SKM-1 (cell line): Measurements from ENCODE around the gene CLEC5A.
"Not testable (repeated sequence)": the region's sequence is repeated elsewhere in the genome, so short reads cannot be mapped to it uniquely, and the experiment has no call there.

Experiments used
- DNase-seq: peaks from one replicate; lab custom pipeline; 2025; ENCODE audit not compliant: unreplicated experiment; lab: John Stamatoyannopoulos, UW

Gene CLEC5A

DNA sequence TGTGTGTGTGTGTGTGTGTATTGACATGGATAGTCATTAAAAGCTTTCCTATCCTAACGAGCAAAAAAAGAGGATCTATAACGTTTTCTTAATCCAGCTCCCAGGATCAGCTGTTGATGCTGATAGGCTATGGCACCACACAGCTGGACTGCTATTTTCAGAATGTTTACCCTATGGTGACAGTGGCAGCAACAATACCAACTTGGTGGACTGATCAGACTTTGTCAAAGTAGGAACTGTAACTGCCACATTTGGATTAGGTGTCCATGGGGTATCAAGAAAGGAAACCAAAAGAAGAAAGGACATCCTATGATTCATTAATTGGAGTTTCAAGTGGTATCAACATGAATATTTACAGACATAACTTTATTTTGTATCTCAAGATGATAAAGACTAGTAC lies 2.7 kb upstream of the CLEC5A start:
- no peak for DNase-seq

DNA sequence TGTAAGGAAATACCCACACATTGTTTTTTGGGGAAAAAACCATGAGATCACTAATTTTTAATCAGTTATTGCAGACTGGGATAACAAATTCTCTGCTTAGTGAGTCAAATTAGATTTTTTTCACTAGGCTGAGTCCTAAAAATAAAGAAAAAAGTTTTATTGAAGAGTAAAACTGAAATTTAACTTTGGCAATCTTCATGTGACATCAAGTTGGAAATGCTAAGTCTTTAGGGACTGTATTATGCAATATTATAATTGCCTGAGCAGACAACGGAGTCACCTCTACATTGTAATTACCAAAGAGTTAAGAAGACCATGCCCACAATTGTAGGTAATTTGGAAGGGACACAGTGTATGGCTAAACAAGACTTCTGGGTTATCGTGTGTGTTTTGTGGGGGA lies 2.2 kb upstream of the CLEC5A start:
- DNase-seq = no peak

DNA sequence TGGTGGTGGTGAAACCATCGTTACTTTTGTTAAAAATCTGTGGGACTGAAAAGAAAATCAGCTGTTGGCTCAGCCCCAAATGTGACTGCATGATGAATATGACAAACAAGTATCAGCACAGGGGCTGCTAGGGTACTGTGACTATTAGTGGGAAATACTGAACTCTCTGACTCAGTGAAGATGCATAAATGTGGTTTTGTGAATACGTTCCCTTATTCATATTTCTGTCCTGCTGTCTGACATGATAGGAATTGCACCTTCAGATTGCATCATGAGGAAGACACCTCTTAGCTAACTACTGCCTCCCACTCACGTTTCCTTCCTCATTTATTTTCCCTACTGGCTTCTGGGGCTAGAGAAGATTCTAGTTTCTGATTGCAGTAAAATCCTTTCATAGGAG lies 1.4 kb downstream of the CLEC5A start:
- peak; percentile 89 for DNase-seq

DNA sequence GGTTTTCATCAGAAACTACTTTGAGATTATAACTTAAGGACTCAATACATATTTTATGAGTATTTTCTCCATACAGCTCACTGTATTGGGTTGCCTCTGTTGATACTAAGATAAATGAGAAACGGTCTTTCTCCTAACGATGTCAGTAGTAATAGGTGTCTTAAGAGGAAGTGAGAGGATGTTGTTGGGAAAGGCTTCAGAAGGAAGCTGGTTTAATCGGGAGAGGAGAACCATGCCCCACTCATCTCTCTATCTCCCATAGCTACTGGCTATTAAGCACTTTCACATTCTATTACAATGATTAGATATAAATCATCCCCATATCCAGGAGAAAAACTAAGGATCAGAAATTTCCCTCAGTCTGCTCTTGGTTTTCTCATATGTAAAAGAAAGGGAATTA lies 2.0 kb downstream of the CLEC5A start:
- peak; percentile 33 for DNase-seq

DNA sequence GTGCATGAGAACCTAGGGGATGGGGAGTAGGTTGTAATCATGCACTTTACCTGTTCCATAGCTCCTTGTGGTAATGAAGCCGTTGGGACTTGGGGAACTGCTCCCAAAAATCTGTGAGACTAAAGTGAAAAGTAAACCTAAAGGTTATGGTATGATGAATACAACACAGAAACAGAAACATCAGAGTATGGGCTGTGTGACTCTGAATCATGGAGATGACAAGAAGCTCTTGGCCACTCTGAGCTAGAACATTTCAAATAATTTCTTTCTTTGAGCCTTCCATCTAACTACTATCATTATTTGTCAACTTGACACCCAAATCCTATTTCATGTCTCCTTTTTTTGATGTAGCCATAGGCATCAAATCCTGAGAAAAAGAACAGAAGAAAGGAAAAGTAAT lies 2.9 kb downstream of the CLEC5A start:
- no peak for DNase-seq

DNA sequence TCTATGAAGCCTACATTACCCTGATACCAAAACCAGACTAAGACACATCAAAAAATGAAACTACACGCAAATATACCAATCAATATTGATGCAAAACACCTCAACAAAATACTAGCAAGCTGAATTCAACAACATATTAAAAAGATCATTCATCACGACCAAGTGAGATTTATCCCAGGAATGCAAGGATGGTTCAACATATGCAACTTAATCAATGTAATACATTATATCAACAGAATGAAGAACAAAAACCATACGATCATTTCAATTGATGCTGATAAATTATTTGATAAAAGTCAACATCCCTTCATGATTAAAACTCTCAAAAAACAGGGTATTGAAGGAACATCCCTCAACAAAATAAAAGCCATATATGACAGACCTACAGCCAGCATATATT lies 5.7 kb downstream of the CLEC5A start:
- DNase-seq = no peak

DNA sequence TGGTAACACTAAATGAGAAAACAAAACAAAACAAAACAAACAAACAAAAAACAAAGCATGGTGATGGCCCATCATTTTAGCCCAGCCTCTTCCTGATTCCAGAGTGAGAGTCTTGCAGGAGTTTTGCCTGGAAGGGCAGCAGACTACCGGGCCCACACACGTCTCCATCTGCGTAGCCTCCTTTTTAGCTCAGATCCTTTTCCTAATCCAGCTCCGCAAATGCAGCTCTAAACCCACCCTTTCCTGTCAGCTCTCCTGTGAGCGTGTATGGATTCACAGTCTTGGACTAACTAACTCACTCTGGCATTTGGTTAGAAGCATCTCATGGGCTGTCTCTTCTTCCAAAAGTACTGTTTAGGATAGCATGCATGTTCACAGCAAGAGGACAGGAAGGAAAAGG lies 16.6 kb downstream of the CLEC5A start:
- DNase-seq = no peak

DNA sequence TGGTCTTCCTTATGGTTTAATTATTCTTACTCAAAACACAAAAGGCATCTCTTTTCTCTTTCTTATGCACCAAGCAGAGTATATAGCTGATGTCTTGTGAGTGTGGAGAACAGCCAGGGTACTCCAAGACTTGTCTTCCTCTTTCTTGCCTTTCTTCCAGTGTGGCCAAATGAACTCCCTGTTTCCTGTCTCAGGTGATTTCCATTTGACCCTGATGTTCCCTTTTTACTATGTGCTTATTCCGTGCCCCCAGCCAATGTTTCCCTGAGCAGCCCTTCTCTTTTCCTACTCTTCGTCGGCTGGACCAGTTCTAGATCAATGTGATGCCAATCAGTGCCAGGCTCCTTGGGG lies 18.0 kb downstream of the CLEC5A start:
- no peak for DNase-seq

DNA sequence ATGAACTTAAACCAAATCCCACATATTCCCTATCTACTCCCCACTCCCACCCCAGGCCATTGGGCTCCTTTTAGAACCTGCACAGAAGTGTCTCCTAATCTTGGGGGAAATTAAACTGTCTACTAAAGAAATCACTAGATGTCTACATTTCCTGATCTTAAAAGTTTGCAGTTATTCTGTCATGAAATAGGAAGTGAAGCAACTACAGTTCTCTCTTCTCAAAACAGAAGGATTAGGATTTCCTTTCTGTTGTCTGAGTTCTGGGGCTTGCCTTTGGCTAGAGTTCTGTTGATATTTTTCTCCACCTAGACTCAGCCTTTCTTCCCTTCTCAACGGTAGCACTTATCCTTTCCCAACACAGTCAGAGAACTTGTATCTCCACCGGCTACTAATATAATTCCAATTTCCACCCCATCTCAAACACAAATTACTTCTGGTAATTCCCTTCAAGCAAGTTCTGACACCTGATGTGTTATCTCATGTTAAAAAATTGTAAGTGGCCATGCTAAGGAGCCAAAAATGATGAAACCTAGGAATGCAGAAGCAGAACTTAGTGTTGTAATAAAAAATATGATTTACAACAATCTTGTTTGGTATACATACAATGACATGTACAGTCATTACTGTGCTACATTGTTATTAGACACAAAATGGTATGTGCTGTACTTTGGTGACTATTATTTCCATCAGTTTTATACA lies 18.5 kb downstream of the CLEC5A start:
- DNase-seq = peak; percentile 70

DNA sequence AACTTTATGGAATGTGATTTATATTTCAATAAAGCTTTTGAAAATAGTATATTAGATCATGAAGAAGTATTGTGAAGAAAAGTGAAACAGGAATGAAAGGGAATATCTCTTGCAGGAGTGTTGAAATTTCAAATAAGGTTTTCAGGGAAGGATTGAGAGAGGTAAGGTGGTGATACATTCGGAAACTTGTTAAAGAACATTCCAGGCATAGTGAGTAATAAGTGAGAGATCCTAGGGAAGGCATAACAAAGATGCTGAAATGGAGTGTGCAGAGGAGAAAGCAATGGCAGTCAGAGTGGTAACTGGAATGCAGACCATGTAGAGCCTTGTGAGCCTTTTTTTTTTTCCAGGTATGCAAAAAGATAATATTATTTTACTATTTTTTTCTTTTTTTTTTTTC lies 26.5 kb downstream of the CLEC5A start:
- DNase-seq = no peak

DNA sequence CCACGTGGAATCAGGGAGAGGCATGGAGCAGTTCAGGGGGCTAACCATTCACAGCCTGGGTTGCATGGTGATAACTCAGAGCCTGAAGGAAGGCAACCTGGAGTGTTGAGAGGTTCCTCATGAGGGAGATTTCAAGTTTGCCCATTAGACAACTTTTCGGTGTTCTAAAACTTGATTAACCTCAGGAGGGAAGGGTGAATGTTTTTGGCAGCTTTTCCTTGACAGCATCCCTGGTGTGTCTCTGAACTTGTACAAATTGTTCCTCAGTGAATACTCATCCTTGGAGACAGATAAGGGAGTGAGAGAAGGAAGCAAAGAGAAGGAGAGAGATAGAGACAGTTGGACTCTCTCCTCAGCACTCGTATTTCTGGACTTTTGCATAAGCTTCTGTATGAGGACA lies 30.7 kb downstream of the CLEC5A start, which contains the start of gene OR9A4:
Gene OR9A4 (plus strand): TSS at position 301 of the 400 bp plus-strand sequence. CDS start 2,477 bp downstream, outside the sequence.
- no peak for DNase-seq

DNA sequence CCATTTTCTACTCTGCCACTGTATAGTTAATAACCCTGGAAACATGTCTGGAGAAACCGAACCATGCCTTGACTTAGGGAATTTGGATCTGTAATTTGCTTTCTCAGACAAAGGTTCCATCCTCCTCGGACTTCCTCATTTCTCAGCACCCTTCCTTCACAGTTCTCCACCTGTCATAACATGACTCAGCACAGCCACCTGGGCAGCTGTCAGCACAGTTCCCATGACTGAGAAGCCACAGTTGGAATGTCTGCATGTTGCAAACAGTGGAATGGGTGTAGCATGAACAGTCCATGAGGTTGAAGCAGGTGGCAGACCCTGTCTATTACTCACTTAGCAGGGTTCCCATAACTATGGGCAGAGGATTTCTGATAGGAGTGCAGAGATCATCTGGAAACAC lies 31.2 kb downstream of the CLEC5A start:
- DNase-seq = no peak

DNA sequence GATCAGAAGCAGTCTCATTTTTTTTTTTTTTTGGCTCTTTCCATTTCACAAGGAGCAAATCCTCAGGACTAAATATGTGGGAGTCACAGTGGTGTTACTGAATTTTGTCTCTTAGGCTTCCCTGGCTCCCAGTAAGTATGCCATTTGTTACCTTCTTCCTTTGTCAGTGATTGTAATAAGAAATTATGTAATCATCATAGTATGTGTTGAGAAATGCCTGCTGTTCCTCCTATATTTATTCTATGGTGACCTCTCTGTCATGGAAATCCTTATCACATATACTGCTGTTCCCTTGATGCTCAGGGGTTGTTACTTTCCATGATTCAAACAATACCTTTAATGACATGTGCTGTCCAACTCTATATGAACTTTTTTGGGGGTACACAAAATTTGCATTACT lies 35.4 kb downstream of the CLEC5A start:
- DNase-seq = peak; percentile 9

DNA sequence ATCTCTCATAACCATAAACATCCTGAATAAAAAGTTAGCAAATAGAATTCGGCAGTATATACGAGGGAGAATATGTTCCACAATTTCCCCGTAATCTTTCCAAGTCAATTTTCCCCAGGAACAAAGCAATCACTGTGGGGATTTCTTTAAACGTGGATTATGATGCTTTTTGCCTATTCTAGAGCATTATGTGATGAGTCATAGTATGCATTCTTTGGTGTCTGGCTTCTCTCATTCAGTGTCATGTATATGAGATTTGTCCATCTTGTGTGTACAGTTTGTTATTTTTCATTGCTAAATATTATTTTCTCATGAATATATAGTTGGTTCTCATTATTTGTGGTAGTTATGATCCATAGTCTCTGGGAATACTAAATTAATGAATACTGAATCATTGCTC lies 40.5 kb downstream of the CLEC5A start:
- DNase-seq = no peak

DNA sequence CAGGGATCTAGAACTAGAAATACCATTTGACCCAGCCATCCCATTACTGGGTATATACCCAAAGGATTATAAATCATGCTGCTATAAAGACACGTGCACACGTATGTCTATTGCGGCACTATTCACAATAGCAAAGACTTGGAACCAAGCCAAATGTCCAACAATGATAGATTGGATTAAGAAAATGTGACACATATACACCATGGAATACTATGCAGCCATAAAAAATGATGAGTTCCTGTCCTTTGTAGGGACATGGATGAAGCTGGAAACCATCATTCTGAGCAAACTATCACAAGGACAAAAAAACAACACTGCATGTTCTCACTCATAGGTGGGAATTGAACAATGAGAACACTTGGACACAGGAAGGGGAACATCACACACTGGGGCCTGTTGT lies 47.4 kb downstream of the CLEC5A start:
- not testable (repeated sequence) for DNase-seq

DNA sequence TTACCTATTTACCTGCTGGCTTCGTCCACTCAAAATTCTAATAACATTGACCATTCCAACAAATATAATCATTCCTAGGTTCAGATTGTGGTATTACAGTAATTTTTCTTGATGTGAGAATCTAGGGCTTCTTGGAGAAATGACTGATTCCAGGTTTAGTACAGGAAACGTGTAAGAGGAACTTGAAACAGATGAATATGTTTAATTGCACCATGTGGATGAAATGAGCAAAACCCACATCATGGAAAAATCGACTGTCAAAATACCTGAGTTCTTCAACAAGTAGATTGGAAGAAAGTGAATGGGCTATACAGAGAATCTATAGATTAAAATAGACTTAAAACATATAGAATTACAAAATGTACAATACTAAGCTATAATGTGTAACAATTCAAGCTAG lies 55.4 kb downstream of the CLEC5A start:
- DNase-seq = no peak

DNA sequence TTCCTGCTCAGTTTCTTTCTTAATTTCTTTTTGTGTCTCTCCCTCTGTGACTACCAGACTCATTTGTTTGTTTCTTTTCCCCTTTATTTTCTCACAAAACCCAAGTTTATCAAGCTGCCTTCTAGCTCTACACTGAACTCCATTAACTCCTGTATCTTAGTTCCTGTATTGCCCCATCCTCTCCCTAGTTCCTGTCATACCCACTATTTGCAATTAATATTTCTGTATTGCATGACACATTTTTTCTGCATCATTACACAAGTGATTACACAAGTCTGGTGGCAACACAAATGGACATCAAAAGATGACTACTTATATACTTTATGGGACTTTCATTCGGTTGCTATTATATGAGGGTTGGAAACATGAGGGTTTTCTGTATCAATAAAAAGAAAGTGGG lies 57.5 kb downstream of the CLEC5A start:
- no peak for DNase-seq

DNA sequence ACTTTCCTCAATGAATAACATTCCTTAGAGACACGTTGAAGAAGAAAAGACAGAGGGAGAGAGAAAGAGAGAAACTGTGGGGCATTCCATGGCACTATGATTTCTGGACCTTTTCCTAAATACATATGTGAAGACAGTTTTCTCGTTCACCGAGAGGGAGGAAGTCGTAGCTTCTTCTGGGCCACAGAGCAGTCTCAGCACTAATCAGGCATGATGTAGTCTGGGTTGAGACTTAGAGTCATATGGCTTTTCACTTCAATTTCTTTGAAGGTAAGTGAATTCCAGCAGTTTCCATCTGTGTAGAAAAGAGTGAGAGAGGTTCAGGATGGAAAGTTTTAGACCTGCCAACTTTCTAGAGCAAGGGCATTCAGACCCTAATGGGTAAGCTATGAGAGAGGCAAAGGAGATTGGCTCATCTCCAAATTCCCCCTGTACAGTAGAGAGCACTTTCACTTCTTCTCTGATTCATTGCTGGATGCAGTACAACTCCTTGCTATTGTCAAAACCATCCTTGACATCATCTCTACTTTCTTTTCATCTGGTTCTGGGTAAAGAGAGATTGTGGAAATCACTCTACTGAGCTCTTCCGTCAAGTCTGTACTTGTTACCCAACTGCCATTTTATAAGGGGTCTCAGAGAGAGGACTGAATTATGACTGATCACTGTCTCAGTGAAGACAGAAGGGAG lies 62.1 kb downstream of the CLEC5A start:
- DNase-seq = no peak

DNA sequence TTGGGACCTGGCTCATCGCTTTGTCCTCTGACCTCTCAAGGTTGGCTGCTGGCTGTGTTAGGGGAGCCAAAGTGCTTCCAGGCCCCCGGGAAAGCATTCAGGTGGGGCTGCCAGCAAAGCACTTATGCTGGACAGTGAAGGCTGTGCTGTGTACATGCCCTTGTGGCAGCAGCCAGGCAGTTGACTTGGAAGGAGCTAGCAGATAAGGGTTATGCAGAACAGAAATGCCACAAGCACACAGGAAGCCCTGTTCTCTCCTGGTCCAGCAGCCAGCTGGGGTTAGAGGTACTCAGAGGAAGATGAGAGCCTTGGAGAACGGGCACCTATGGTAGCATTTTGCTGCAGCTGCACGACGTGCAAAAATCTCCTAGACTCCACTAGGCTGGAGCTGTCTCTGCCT lies 65.8 kb downstream of the CLEC5A start:
- no peak for DNase-seq

DNA sequence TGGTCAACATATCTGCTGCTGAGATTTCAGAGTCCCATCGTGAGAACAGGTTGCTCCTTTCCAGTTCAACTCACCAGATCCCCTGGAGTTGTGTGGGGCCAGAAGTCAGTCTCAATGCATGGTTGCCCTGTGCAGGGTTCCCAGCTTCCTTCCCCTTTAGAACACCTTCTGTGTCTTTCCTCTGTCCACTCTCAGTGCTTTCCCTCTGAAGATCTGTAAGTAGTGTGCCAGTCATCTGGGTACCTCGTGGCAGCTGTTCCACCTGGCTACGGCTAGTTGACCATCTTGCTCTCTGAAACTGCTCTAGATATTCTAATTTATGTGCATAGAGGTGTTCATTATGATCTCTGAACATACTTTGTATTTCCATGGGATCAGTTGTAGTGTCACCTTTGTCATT lies 69.4 kb downstream of the CLEC5A start:
- no peak for DNase-seq
